NCI-H82 treated with DMSO at 0.1 percent for 48 hours (cell line): ENCODE data around the gene RBL2.
"Not testable (repeated sequence)": the region's sequence is repeated elsewhere in the genome, so short reads cannot be mapped to it uniquely, and the experiment has no call there.

ENCODE experiments used
- DNase-seq: peaks from one replicate; lab custom pipeline; 2025; ENCODE audit not compliant: unreplicated experiment; lab: John Stamatoyannopoulos, UW

RBL2 gene

GRCh38 chr16:53537626-53538025 is 103.4 kb downstream of the RBL2 start:
- DNase-seq, result no peak

- not testable (repeated sequence) for DNase-seq
Measured at GRCh38 chr16:53539346-53539745, 105.1 kb downstream of the RBL2 start.

- DNase-seq, result not testable (repeated sequence)
Measured at GRCh38 chr16:53539759-53540718, 105.8 kb downstream of the RBL2 start.
